Measurements from ENCODE around the gene CS.
"Not testable (repeated sequence)": the region's sequence is repeated elsewhere in the genome, so short reads cannot be mapped to it uniquely, and the experiment has no call there.

The CS gene

GRCh38 chr12:56333197-56333678, 33.1 kb upstream of the CS start:
- Mint-ChIP-seq H3K4me1 (peaks cover 25% of the 10 kb centered on the region), H3K27me3 (no peaks in the 10 kb centered on the region), H3K9me3 (no peaks in the 10 kb centered on the region), H3K27ac (peak overlapping the region; percentile 100), H3K4me3 (peak overlapping the region; percentile 91), H3K36me3 (peaks cover 5% of the 10 kb centered on the region)
- ATAC-seq (ENCODE audit: low read depth) (no peak), DNase-seq (ENCODE audit: low spot score in 2 of 2) (no peak)

GRCh38 chr12:56332512-56333196, 32.5 kb upstream of the CS start:
- Mint-ChIP-seq H3K9me3 (no peaks in the 10 kb centered on the region), H3K4me1 (peaks cover 24% of the 10 kb centered on the region), H3K27ac (peak overlapping the region; percentile 100), H3K4me3 (peak overlapping the region; percentile 91), H3K36me3 (peaks cover 9% of the 10 kb centered on the region), H3K27me3 (no peaks in the 10 kb centered on the region)
- ATAC-seq (ENCODE audit: low read depth) (no peak), DNase-seq (ENCODE audit: low spot score in 2 of 2) (no peak)

- H3K36me3 Mint-ChIP-seq, result peaks cover 19% of the 10 kb centered on the region
Measured at GRCh38 chr12:56330936-56331490, 30.9 kb upstream of the CS start.

GRCh38 chr12:56326533-56326932, 26.4 kb upstream of the CS start:
- Mint-ChIP-seq H3K9me3 (no peaks in the 10 kb centered on the region), H3K27me3 (no peaks in the 10 kb centered on the region), H3K27ac (no peak overlapping the region), H3K4me1 (peaks cover 7% of the 10 kb centered on the region), H3K4me3 (no peak overlapping the region), H3K36me3 (peaks cover 46% of the 10 kb centered on the region)
- no peak for ATAC-seq (ENCODE audit: low read depth)
- DNase-seq (ENCODE audit: low spot score in 2 of 2), result no peak

More at GRCh38 chr12:56330936-56331490, 30.9 kb upstream of the CS start:
- peaks cover 18% of the 10 kb centered on the region for H3K4me1 Mint-ChIP-seq
- no peaks in the 10 kb centered on the region for H3K27me3 Mint-ChIP-seq
- H3K9me3 Mint-ChIP-seq, result no peaks in the 10 kb centered on the region
- no peak overlapping the region for H3K4me3 Mint-ChIP-seq
- ATAC-seq (ENCODE audit: low read depth) (no peak), DNase-seq (ENCODE audit: low spot score in 2 of 2) (no peak)
- no peak overlapping the region for H3K27ac Mint-ChIP-seq

- Mint-ChIP-seq H3K4me3 (no peak overlapping the region), H3K4me1 (peaks cover 3% of the 10 kb centered on the region), H3K27ac (no peak overlapping the region), H3K9me3 (no peaks in the 10 kb centered on the region), H3K36me3 (peaks cover 43% of the 10 kb centered on the region), H3K27me3 (no peaks in the 10 kb centered on the region)
- no peak for DNase-seq (ENCODE audit: low spot score in 2 of 2)
- ATAC-seq (ENCODE audit: low read depth), result no peak
Measured at GRCh38 chr12:56326126-56326525, 26.0 kb upstream of the CS start.

GRCh38 chr12:56324206-56324605, 24.1 kb upstream of the CS start:
- Mint-ChIP-seq H3K27me3 (no peaks in the 10 kb centered on the region), H3K27ac (no peak overlapping the region), H3K4me3 (no peak overlapping the region), H3K9me3 (no peaks in the 10 kb centered on the region), H3K4me1 (peaks cover 3% of the 10 kb centered on the region), H3K36me3 (peaks cover 46% of the 10 kb centered on the region)
- no peak for DNase-seq (ENCODE audit: low spot score in 2 of 2)
- ATAC-seq (ENCODE audit: low read depth), result no peak

GRCh38 chr12:56321610-56322009, 21.5 kb upstream of the CS start:
- H3K36me3 Mint-ChIP-seq, result peaks cover 40% of the 10 kb centered on the region
- H3K27me3 Mint-ChIP-seq; ATAC-seq (ENCODE audit: low read depth); H3K4me3 Mint-ChIP-seq; H3K4me1 Mint-ChIP-seq; H3K9me3 Mint-ChIP-seq; DNase-seq (ENCODE audit: low spot score in 2 of 2); H3K27ac Mint-ChIP-seq: not testable (repeated sequence)

- peaks cover 36% of the 10 kb centered on the region for H3K36me3 Mint-ChIP-seq
- no peak for DNase-seq (ENCODE audit: low spot score in 2 of 2)
- no peaks in the 10 kb centered on the region for H3K27me3 Mint-ChIP-seq
- no peak for ATAC-seq (ENCODE audit: low read depth)
- H3K4me1 Mint-ChIP-seq, result no peaks in the 10 kb centered on the region
- no peak overlapping the region for H3K27ac Mint-ChIP-seq
- no peaks in the 10 kb centered on the region for H3K9me3 Mint-ChIP-seq
- no peak overlapping the region for H3K4me3 Mint-ChIP-seq
Measured at GRCh38 chr12:56321027-56321426, 20.9 kb upstream of the CS start.

GRCh38 chr12:56317675-56318074, 17.5 kb upstream of the CS start:
- H3K27ac Mint-ChIP-seq, result no peak overlapping the region
- H3K4me3 Mint-ChIP-seq, result no peak overlapping the region
- peaks cover 5% of the 10 kb centered on the region for H3K4me1 Mint-ChIP-seq
- no peak for DNase-seq (ENCODE audit: low spot score in 2 of 2)
- H3K27me3 Mint-ChIP-seq, result no peaks in the 10 kb centered on the region
- H3K9me3 Mint-ChIP-seq, result no peaks in the 10 kb centered on the region
- no peak for ATAC-seq (ENCODE audit: low read depth)
- peaks cover 12% of the 10 kb centered on the region for H3K36me3 Mint-ChIP-seq

GRCh38 chr12:56315622-56316473, 15.7 kb upstream of the CS start, which contains the start of gene CNPY2:
CNPY2 (minus strand) TSS chr12:56315988; CDS start chr12:56315217, 771 bp downstream.
- Mint-ChIP-seq H3K36me3 (peaks cover 10% of the 10 kb centered on the region), H3K27me3 (no peaks in the 10 kb centered on the region), H3K4me1 (peaks cover 5% of the 10 kb centered on the region), H3K4me3 (peak within 1 kb of the TSS; percentile 98), H3K27ac (peak within 1 kb of the TSS; percentile 97), H3K9me3 (no peaks in the 10 kb centered on the region)
- peak; percentile 88 for ATAC-seq (ENCODE audit: low read depth)
- peak; percentile 89 to 93 for DNase-seq (ENCODE audit: low spot score in 2 of 2)

- peaks cover 10% of the 10 kb centered on the region for H3K36me3 Mint-ChIP-seq
- H3K27ac Mint-ChIP-seq, result peak overlapping the region; percentile 97
- H3K4me1 Mint-ChIP-seq, result peaks cover 5% of the 10 kb centered on the region
- peak overlapping the region; percentile 98 for H3K4me3 Mint-ChIP-seq
- no peaks in the 10 kb centered on the region for H3K27me3 Mint-ChIP-seq
- ATAC-seq (ENCODE audit: low read depth) (no peak), DNase-seq (ENCODE audit: low spot score in 2 of 2) (peak in 1 of 2 donors; percentile 19)
- no peaks in the 10 kb centered on the region for H3K9me3 Mint-ChIP-seq
Measured at GRCh38 chr12:56315249-56315621, 15.1 kb upstream of the CS start.

GRCh38 chr12:56311003-56311402, 10.9 kb upstream of the CS start:
- no peaks in the 10 kb centered on the region for H3K27me3 Mint-ChIP-seq
- H3K4me3 Mint-ChIP-seq, result no peak overlapping the region
- H3K27ac Mint-ChIP-seq, result no peak overlapping the region
- H3K36me3 Mint-ChIP-seq, result peaks cover 6% of the 10 kb centered on the region
- no peak for ATAC-seq (ENCODE audit: low read depth)
- H3K9me3 Mint-ChIP-seq, result no peaks in the 10 kb centered on the region
- no peak for DNase-seq (ENCODE audit: low spot score in 2 of 2)
- H3K4me1 Mint-ChIP-seq, result peaks cover 6% of the 10 kb centered on the region

- Mint-ChIP-seq H3K27ac (no peak overlapping the region), H3K4me3 (no peak overlapping the region), H3K9me3 (no peaks in the 10 kb centered on the region), H3K36me3 (peaks cover 5% of the 10 kb centered on the region), H3K4me1 (peaks cover 2% of the 10 kb centered on the region), H3K27me3 (no peaks in the 10 kb centered on the region)
- DNase-seq (ENCODE audit: low spot score in 2 of 2) (no peak), ATAC-seq (ENCODE audit: low read depth) (no peak)
Measured at GRCh38 chr12:56308714-56309113, 8.6 kb upstream of the CS start.
